HT-29 (cell line): ENCODE measurements around the gene DGKD. TPM values are rescaled to one million over a fixed set of nuclear protein-coding genes. Genes with fewer than 3 reads are reported as not detected.
"Not testable (repeated sequence)": the region's sequence is repeated elsewhere in the genome, so short reads cannot be mapped to it uniquely, and the experiment has no call there.

Experiments
- DNase-seq: peaks from one replicate; pipeline ENCODE4 v3.0.0-alpha.2; 2015; ENCODE audit warnings: low spot score
- total RNA-seq: library from RNA; depleted of rRNA; stranded (reverse); fragments of >200 nt; shearing (Covaris generic); gene quantifications from 2 replicates; pipeline ENCODE4 v1.2.3, GENCODE V29; 2014

The DGKD gene
- total RNA-seq, 1 experiment from 2014 or later = 18.7 TPM

DNA sequence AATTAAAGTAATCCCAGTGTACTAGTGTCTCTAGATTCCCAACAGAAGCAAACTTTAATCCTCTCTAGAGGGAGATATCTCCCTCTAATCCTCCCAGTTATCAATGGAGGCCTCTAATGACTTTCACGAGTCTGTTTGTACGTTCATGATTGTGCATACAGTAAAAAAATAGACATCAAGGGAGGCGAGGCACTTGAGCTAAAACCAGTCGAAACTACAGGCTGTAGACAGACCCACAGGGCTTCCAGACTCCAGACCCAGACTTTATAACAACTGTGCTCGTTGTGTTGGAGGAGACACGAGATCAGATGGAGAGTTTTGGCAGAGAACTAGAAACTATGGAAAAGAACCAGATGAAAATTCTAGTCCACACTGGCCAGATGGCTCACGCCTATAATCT lies 7.0 kb downstream of the DGKD start:
- DNase-seq = no peak

DNA sequence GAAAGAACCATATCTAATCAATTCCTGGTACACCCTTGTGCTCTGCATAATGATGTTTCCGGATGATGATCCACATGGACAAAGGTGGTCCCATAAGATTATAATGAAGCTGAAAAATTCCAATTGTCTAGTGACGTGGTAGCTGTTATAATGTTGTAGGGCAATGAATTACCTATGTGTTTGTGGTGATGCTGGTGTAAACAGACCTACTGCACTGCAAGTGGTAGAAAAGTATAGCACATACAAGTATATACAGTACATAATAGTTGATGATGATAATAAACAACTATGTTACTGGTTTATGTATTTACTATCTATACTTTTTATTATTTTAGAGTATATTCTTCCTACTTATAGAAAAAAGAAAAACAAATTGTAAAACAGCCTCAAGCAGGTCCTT lies 8.4 kb downstream of the DGKD start:
- no peak for DNase-seq

DNA sequence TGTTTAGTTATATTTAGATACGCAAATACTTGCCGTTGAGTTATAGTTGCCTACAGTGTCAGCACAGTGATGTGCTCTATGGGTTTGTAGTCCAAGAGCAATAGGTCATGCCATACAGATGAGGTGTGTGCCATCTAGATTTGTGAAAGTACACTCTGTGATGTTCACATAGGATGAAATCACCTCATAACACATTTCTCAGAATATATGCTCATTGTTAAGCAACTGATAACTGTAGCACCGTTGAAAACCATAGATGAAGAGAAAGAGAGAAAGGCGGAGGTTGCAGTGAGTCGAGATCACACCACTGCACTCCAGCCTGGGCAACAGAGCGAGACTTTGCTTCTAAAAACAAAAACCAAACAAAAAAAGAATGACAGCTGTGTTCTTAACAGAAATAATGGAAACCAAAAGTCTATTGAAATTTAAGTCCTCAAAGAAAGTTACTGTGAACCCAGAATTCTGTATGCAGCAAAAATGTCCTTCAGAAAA lies 9.5 kb downstream of the DGKD start:
- no peak for DNase-seq

DNA sequence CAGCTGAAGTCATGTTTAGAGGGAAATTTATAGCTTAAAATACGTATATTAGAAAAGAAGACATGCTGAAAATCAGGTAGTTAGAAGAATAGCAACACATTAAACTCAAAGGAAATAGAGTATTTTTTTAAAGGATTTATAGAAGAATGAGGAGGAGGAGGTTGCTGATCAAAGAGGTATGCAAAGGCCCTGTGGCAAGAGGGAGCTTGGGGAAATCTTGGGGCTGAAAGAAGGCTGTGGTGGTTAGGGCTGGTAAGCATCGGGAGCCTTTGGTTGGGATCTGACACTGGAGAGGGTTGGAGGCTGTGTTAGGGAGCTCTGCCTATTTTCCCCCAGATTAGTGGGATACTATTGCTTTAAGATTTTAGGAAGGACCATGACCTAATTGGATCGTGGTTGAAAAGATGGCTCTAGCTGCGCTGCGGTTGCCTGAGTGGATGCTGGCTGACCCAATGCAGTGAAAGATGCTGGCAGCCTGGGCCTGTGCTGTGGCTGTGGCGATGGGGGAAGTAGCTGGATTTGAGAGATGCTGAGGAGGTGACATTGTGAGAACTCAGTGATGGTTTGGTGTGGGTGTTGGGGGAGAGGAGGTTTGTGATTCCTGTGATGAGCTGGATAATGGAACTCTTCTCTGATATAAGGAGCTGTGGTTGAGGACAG lies 11.7 kb downstream of the DGKD start:
- DNase-seq = no peak

DNA sequence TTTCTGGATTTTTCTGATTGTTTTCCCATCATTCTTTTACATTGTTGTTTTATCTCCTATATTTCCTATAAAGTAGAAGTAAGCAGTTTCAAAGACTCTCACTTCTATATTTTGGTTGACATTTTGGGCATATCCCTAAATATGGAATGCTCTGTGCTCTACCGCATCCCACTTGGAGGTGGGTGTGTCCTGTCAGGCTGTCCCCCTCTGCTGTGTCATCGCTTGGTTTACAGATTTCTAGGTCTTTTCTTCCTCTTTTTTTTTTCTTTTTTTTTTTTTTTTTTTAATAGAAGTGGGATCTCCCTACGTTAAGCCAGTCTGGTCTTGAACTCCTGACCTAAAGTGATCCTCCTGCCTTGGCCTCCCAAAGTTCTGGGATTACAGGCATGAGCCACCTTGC lies 13.3 kb downstream of the DGKD start:
- no peak for DNase-seq

DNA sequence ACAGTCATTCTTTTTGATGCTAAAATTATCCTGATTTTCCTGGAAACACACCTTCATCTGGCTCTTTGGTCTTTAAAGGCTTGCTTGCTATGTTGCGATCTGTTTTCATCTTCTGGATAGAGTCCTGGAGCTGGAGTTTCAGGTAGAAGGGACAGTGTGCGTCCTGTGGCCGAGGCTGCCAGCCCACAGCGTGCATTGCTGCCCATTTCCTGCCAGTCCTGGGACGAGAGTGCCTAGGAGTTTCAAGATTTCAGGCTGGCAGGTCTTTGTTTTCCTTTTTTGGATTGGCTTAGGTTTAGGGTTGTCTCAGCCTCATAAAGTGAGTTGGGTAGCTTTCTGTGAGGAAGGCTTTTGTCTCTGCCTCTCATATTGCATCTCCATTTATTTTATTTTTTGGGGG lies 14.5 kb downstream of the DGKD start:
- DNase-seq = no peak

DNA sequence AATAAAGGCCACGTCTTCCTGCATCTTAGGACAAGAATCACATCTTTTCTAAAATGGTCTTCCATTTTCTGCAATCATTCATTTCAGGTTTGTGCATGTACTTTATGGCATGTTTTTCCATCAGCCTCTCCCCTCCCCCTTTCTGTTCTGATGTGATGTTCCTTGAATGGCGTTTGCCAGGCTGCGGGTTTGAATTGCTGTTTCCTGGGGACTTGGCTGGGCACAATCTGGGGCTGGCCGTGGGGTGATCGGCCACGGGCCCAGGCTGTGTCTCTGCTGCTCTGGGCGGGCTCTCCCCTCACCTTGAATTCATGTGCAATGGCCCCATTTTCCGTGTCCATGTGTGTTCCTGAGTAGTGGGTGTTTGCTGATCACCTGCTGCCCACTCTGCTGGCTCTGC lies 15.2 kb downstream of the DGKD start:
- no peak for DNase-seq

DNA sequence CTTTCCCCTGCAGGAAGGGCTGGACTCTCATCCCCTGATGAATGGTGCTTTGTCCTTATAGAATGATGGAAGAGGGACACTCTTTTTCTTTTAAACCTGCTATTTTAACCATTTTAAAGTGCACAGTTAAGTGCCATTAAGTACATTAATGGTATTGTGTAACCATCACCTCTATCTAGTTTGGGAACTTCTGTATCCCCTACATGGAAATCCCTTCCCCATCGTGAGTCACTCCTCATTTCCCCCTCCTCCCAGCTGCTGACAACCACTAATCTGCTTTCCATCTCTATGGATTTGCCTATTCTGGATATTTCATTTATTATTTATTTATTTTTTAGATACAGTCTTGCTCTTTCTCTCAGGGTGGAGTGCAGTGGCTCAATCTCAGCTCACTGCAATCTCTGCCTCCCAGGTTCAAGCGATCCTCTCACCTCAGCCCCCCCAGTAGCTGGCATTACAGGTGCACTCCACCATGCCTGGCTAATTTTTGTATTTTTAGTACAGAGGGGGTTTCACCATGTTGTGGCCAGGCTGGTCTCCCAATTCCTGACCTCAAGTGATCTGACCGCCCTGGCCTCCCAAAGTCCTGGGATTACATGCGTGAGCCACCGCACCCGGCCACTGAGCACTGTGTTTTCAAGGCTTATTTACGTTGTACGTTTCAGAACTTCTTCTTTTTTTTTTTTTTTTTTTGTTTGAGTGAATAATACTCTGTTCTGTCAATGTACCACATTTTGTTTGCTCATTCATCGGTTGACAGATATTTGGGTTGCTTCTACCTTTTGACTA lies 15.8 kb downstream of the DGKD start:
- no peak for DNase-seq

DNA sequence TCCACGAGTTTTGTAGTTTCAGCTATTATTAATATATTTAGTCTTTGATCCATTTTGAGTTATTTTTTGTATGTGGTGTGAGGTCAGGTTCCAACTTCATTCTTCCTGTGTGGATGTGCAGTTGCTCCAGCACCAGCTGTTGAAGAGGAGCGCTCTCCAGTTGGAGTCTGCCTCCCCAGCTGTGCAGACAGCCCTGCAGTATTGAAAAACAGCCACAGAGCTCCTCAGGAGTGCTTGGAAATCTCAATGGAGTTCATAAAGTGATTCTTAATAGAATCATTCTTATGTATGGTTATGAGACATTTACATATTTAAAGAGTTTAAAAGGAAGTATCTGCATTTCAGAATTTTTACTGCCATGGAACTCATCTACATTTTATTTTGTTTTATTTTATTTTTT lies 17.3 kb downstream of the DGKD start:
- no peak for DNase-seq

DNA sequence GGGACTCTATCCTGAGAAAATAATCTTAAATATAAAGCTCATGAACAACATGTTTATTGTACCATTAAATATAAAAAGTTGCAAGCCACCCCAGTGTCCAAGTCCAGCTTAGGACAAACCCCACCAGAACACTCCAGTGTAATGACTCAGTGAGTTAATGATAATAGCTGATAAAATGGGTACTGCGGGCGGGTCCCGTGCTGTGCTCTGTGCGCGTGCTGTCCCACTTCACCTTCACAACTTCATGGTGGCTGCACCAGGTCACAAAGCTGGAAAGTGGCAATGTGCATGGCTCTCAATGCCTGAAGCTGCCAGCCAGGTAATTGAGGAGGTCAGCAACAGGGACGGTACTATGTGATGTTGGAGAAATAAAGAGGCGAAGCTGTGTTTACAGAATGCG lies 18.6 kb downstream of the DGKD start:
- DNase-seq = no peak

DNA sequence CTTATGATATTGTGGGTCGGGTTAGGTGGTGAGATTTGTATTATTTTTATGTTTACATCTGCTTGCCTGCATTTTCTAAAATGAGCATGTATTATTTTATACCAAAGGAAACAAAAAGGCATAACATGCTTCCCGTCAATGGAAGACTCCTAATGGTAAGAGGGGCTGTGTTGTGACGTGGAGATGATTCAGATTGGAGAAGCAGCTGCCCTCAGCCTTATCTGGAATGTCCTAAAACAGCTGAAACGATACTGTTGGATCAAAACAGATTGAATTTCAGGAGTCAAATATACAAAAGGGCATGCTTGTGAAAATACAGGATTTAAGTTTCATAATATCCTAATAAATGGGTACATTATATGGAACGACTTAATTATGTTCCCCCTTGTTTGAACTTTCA lies 19.0 kb downstream of the DGKD start:
- no peak for DNase-seq

DNA sequence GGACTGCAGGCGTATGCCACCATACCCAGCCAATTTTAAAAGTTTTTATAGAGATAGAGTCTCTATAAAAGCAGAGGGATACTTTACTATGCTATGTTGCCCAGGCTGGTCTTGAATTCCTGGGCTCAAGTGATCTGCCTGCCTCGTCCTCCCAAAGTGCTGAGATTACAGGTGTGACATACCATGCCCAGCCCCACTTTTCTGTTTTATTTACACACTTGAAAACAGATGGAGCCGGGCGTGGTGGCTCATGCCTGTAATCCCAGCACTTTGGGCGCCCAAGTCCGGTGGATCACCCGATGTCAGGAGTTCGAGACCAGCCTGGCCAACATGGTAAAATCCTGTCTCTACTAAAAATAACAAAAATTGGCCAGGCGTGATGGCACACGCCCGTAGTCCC lies 20.5 kb downstream of the DGKD start:
- DNase-seq = not testable (repeated sequence)

DNA sequence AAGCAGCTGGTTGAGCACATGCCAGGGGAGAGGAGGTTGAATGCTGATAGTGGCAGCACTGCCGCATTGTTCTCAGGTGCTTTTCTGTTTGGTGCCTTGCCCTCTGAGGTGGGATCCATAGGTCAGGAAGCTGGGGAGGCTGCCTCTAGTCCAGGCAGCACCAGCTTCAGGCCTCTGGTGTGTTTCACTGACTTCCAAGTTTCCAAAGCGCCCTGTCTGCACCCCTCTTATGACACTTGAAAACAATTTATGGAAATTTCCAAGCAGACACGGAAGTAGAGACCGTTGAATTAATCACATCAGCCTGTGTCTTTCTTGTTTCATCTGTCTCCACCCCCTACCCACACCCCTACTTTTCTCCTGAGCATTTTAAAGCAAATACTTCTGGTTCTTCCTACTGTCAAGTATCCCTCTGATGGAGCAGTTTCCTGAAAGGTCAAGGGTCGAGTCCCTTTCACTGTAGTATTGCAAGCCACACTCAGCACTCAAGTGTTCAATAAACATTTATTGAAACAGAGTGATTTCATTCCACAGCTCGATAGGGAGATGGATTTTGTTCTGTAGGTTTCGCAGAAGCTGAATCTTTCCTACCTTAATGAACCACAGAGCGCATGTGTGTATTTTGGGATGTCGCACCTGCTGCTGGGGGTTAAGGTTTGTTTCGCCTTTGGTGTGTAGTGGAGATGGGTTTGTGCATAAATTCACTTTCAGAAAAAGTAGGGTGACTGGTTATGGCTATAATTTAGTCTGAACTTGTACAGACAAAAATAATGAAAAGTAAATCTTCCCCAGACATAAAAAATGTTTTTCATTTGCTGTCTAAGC lies 21.4 kb downstream of the DGKD start:
- no peak for DNase-seq

DNA sequence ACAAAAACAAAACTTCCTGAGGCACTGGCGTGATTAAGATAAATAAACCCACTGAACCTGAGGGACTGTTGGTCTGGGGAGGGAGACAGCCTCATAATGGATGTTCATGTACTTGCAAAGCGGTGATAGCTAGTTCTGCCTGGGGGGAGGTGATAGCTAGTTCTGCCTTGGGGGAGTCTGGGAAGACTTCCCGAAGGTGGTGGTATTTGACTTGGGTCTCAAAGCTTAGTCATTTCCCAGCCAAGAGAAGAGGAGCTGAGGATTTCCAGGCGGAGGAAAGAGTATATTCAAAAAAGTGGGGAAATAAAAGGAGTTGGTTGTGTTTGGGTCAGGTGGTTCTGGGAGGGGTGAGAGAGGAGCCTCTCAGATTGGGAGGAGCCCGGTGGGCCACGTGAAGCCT lies 24.7 kb downstream of the DGKD start:
- no peak for DNase-seq

DNA sequence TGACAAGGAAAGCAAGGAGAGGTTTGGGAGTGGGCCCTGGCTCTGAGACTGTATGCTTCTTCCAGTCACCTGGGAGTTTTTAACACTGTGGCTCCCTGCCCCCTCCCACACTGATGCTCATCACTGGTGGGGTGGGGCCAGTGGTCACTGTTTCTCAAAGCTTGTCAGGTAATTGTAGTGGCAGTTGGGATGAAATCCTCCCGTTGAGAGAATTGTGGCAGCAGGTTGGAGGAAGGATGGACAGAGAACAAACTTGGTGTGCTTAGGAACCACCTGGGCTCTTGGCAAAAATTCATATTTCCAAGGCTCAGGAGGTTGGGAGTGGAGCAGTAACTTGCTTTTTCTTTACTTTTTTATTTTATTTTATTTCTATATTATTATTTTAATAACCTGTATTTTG lies 25.1 kb downstream of the DGKD start:
- DNase-seq = no peak

DNA sequence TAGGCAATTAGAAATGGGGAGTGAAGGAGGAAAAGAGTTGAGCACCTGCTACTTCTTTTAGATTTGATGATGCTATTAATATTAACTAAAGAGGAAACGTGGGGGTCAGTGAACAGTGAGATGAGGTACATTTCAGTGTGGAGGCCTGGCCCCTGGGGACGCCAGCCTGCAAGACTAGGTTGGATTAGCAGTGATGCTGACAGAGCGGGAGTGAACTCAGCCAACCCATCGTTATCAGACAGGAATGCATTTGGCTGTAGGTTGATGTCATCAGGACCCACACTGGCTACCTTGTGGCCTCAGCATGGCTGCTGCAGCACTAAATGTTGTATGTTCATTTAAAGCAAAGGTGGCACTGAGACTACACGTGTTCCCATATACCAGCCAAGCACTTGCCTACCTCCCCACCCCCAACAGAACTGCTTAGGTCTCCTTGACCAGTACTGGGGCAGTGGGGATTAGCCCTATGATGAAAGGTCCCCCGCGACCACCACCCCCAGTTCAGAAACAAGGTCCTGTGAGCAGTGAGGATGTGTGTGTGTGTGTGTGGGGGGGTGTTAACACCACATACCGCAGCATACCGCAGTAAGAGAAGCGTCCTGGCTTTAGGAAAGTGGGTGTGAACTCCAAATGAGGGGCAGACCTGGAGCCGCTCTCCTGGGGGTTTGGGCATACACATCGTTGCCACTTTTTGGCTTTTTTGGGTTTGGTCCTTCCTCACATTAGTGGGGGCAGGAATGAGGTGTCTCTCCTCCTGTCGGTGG lies 26.0 kb downstream of the DGKD start:
- DNase-seq = no peak

DNA sequence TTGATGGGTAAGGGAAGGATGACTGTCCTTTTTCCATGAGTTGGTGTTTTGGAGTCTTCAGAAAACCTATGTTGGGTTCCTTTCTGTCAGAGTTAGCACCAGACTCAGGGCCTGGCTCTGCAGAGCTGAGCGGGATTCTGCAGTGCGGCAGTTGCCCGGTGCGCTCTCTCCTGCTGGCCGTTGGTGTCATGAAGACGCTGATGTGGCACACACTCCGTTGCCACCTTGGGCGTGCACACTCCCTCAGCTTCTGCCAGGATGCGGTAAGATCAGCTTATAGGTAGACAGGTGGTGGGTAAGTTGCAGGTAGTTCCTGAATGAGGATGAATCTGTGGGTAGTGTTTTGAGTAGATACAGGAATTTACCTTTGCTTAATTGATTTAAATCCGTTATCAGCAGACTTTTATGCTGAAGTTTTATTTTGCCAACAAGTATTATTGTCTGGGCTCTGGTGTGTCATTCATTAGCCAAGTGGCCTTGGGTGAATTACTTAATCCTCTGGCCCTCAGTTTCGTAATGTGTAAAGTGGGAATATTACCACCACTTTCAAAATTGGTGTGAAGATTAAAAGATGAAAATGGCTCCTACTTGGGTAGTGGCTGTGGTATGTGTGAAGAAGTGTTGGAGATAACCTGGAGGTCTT lies 26.8 kb downstream of the DGKD start:
- DNase-seq = no peak

DNA sequence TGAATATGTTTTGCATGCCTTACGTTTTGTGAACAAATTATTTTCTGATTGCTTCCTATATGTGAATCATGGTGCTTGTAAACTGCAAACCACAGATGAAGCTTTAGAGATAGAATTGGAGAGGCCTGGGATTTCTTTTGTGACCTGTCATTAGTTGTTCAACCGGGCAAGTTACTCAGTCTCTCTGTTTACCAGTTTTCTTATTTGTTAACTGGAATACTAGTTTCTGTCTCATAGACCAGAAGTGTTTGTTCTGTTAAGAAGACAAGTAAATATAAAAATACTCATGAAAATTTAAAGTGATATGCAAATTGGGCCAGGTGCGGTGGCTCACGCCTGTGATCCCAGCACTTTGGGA lies 27.3 kb downstream of the DGKD start:
- peak; percentile 16 for DNase-seq

DNA sequence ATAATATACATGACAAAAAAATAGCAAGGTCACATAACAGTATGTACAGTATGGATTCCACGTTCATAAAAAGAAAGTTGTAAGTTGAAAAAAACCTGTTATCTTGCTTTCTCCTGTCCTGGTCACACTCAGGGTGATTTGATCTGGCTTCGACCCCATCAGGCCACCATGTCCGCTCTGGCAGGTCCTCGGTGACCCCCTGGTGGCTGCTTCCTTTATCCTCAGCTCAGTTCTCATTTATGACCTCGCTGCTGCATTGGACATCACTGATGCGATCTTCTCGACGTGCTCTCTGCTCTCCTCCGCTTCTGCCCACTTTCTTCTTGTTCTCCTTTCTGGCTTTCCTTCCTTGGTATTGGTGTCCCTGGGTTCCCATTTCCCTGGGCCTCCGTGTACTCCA lies 29.7 kb downstream of the DGKD start:
- peak; percentile 48 for DNase-seq

DNA sequence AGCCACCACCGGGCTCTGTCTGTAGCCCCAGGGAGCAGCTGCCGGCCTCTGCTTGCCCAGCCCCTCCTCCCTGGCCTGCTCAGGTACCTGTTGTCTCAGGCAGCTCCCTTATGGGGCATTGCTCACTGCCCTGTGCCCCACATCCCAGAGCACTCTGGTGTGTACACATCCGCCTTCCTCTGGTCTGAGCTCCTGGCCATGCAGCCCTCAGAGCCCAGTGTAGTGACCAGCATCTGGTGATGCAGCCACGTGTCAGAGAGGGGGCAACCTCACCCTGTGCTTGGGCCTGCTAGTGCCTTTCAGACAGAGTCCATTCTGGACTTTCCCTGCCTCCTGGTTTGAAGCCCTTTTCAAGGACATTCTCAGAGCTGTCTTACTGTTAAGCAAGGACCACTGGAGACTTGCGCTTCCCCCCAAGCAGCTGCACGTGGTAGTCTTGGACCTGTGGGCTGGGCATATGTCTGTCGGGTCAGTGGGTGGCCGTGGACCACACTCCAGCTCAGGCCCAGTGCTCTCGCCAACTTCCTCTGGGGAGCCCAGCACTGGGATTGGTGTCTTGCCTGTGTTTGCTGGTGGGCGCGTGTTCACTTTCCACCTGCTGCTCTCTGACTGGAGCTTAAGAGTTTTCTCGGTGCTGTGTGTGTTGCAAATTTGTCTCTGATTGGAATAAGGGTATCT lies 30.7 kb downstream of the DGKD start:
- DNase-seq = peak; percentile 84
